Measurements from ENCODE around the gene THAP4.
"Not testable (repeated sequence)": the region's sequence is repeated elsewhere in the genome, so short reads cannot be mapped to it uniquely, and the experiment has no call there.

The THAP4 gene

GRCh38 chr2:241569831-241570281, 67.1 kb downstream of the THAP4 start:
- ATAC-seq, result no peak
- no peak for TF ChIP-seq SNAI2 (CRISPR knock-in tag; IDR thresholded peaks at IDR 0.05)
- no peak for TF ChIP-seq ZNF70 (CRISPR knock-in tag; IDR thresholded peaks at IDR 0.05)

DNA sequence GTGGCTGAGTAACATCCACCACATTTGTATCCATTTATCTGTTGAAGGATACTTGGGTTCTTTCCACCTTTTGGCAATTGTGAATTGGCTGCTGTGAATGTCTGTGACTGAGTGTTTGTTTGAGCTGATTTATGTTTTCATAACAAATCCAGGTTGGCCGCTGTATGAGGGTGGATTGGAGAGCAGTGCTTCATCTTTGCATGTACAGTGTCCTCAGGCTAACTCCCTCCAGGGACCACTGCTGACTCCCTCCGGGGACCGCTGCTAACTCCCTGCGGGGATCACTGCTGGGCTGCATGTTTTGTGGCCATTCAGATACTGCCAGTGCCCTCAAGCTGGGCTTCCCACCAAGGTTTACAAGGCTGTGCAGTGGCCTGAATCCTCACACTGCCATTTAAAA, 68.2 kb downstream of the THAP4 start:
- no peak for ATAC-seq
- TF ChIP-seq ZNF70 (CRISPR knock-in tag; IDR thresholded peaks at IDR 0.05) (no peak), ISL1 (CRISPR knock-in tag; IDR thresholded peaks at IDR 0.05) (no peak), SNAI2 (CRISPR knock-in tag; IDR thresholded peaks at IDR 0.05) (no peak), TSHZ2 (CRISPR knock-in tag; IDR thresholded peaks at IDR 0.05) (no peak), CSDC2 (CRISPR knock-in tag; IDR thresholded peaks at IDR 0.05) (no peak), OSR1 (CRISPR knock-in tag; IDR thresholded peaks at IDR 0.05) (no peak), ARNTL (CRISPR knock-in tag; IDR thresholded peaks at IDR 0.05; ENCODE audit: borderline replicate concordance, low read depth) (no peak), RARB (CRISPR knock-in tag; IDR thresholded peaks at IDR 0.05) (no peak), PATZ1 (CRISPR knock-in tag; IDR thresholded peaks at IDR 0.05; ENCODE audit: borderline replicate concordance) (no peak), GLIS3 (CRISPR knock-in tag; IDR thresholded peaks at IDR 0.05) (no peak), TOX (CRISPR knock-in tag; IDR thresholded peaks at IDR 0.05; ENCODE audit: borderline replicate concordance) (no peak), TCF4 (CRISPR knock-in tag; IDR thresholded peaks at IDR 0.05; ENCODE audit: borderline replicate concordance) (no peak), BACH2 (CRISPR knock-in tag; IDR thresholded peaks at IDR 0.05; ENCODE audit: borderline replicate concordance) (no peak)

GRCh38 chr2:241567776-241568175, 69.2 kb downstream of the THAP4 start:
- TF ChIP-seq ISL1 (CRISPR knock-in tag; IDR thresholded peaks at IDR 0.05), result no peak
- no peak for ATAC-seq

GRCh38 chr2:241567266-241567665, 69.7 kb downstream of the THAP4 start:
- not testable (repeated sequence) for ATAC-seq

DNA sequence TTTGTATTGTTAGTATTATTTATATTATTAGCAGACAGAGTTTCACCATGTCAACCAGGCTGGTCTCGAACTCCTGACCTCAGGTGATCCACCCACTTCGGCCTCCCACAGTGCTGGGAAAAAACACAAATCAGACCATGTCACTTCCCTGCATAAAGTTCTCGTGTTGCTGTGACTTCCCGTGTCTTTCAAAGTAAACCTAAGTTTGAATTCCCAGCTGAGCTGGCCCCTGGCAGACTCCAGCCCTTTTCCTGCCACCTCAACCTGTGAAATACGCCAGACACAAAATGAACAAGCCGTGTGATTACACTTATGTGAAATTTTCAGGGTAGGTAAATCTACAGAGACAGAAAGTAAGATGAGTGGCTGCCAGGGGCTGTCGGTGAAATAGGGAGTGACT, 70.5 kb downstream of the THAP4 start:
- TF ChIP-seq TSHZ2 (CRISPR knock-in tag; IDR thresholded peaks at IDR 0.05), result no peak
- no peak for TF ChIP-seq ZNF70 (CRISPR knock-in tag; IDR thresholded peaks at IDR 0.05)
- TF ChIP-seq, protein P1, sequence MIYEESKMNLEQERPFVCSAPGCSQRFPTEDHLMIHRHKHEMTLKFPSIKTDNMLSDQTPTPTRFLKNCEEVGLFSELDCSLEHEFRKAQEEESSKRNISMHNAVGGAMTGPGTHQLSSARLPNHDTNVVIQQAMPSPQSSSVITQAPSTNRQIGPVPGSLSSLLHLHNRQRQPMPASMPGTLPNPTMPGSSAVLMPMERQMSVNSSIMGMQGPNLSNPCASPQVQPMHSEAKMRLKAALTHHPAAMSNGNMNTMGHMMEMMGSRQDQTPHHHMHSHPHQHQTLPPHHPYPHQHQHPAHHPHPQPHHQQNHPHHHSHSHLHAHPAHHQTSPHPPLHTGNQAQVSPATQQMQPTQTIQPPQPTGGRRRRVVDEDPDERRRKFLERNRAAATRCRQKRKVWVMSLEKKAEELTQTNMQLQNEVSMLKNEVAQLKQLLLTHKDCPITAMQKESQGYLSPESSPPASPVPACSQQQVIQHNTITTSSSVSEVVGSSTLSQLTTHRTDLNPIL (CRISPR knock-in tag; IDR thresholded peaks at IDR 0.05; ENCODE audit: low read depth), result no peak
- no peak for TF ChIP-seq POU6F1 (CRISPR knock-in tag; IDR thresholded peaks at IDR 0.05; ENCODE audit: borderline replicate concordance, low read depth)
- TF ChIP-seq ZNF565 (CRISPR knock-in tag; conservative IDR thresholded peaks at IDR 0.05; ENCODE audit: low read depth), result no peak
- no peak for TF ChIP-seq ZC3H10 (CRISPR knock-in tag; IDR thresholded peaks at IDR 0.05)
- TF ChIP-seq OSR1 (CRISPR knock-in tag; IDR thresholded peaks at IDR 0.05), result no peak
- no peak for TF ChIP-seq PATZ1 (CRISPR knock-in tag; IDR thresholded peaks at IDR 0.05; ENCODE audit: borderline replicate concordance)
- TF ChIP-seq BACH2 (CRISPR knock-in tag; IDR thresholded peaks at IDR 0.05; ENCODE audit: borderline replicate concordance), result no peak
- TF ChIP-seq TOX (CRISPR knock-in tag; IDR thresholded peaks at IDR 0.05; ENCODE audit: borderline replicate concordance), result no peak
- TF ChIP-seq GLIS3 (CRISPR knock-in tag; IDR thresholded peaks at IDR 0.05), result no peak
- TF ChIP-seq RARB (CRISPR knock-in tag; IDR thresholded peaks at IDR 0.05), result no peak
- no peak for TF ChIP-seq ARNTL (CRISPR knock-in tag; IDR thresholded peaks at IDR 0.05; ENCODE audit: borderline replicate concordance, low read depth)
- no peak for TF ChIP-seq PPARA (CRISPR knock-in tag; IDR thresholded peaks at IDR 0.05; ENCODE audit: borderline replicate concordance)
- TF ChIP-seq TCF4 (CRISPR knock-in tag; IDR thresholded peaks at IDR 0.05; ENCODE audit: borderline replicate concordance), result no peak
- no peak for TF ChIP-seq ISL1 (CRISPR knock-in tag; IDR thresholded peaks at IDR 0.05)
- no peak for ATAC-seq

GRCh38 chr2:241566021-241566420, 70.9 kb downstream of the THAP4 start:
- not testable (repeated sequence) for ATAC-seq
